Esophagus (tissue), 2 donors: Measurements from ENCODE around the gene ALDH16A1. TPM values are rescaled to one million over a fixed set of nuclear protein-coding genes. Genes with fewer than 3 reads are reported as not detected.

Experiments used
- H3K27ac ChIP-seq, 2 donors: one replicate each; pipeline ENCODE4 v1.5.1; 2013; ENCODE audit warnings: low read depth in 2 of 2, mild to moderate bottlenecking in 2 of 2, inconsistent platforms in 1 of 2, low read length in 1 of 2, moderate library complexity in 1 of 2
- H3K27me3 ChIP-seq, 2 donors: one replicate each; pipeline ENCODE4 v1.6.1; 2013; ENCODE audit warnings: low read length in 2 of 2, control low read depth in 1 of 2, mild to moderate bottlenecking in 1 of 2; ENCODE audit not compliant: insufficient read depth in 2 of 2, control insufficient read depth in 1 of 2
- H3K36me3 ChIP-seq, 2 donors: one replicate each; pipeline ENCODE4 v1.6.1; 2013; ENCODE audit warnings: low read length in 1 of 2; ENCODE audit not compliant: control insufficient read depth in 2 of 2, insufficient read depth in 2 of 2
- H3K4me1 ChIP-seq, 2 donors: one replicate each; pipeline ENCODE4 v1.6.1; 2013; ENCODE audit warnings: low read length in 1 of 2; ENCODE audit not compliant: control insufficient read depth in 2 of 2, insufficient read depth in 2 of 2
- H3K4me3 ChIP-seq, 2 donors: one replicate each; pipeline ENCODE4 v1.5.1; 2013; ENCODE audit warnings: low read length in 2 of 2, mild to moderate bottlenecking in 2 of 2, low read depth in 1 of 2, moderate library complexity in 1 of 2
- H3K9me3 ChIP-seq, 2 donors: one replicate each; pipeline ENCODE4 v1.6.1; 2013; ENCODE audit warnings: mild to moderate bottlenecking in 2 of 2, low read depth in 1 of 2, low read length in 1 of 2, moderate library complexity in 1 of 2; ENCODE audit not compliant: control insufficient read depth in 2 of 2, insufficient read depth in 1 of 2
- WGBS, 2 donors: extraction: QIAGEN DNeasy Blood & Tissue Kit; methylation state at CpG; one replicate each; pipeline ENCODE4 v1.1.7; 2013; 5-methylcytosine and 5-hydroxymethylcytosine counted together
- polyA plus RNA-seq, 2 donors: library from polyadenylated mRNA; stranded (reverse); fragments of 200-250 nt; gene quantifications; one replicate each; pipeline ENCODE4 v1.2.3, GENCODE V29; 2013
- donor health status: healthy with polysubstance abuse.
- donor health status: Bipolar disorder and iron deficiency.

ALDH16A1 gene
- polyA plus RNA-seq, result 10 to 100 TPM; 29.4 to 29.9 TPM

- H3K27ac ChIP-seq, result peak within 1 kb of the TSS; percentile 97 to 100
- H3K36me3 ChIP-seq, result peaks cover 5% of the 10 kb centered on the region in 2 donors
- 0% methylated on average over 62 to 66 of the region's 66 CpGs for WGBS, 2 donors
- H3K9me3 ChIP-seq, result no peaks in the 10 kb centered on the region
- H3K4me1 ChIP-seq, result no peaks in the 10 kb centered on the region
- no peaks in the 10 kb centered on the region for H3K27me3 ChIP-seq
- peak within 1 kb of the TSS; percentile 75 to 84 for H3K4me3 ChIP-seq
Measured at GRCh38 chr19:49453013-49453756, at the start of gene ALDH16A1. TSS of gene ALDH16A1 (plus strand) at chr19:49453225. CDS start at chr19:49453332, 107 bp downstream.

GRCh38 chr19:49403404-49404187, 49.4 kb upstream of the ALDH16A1 start:
- Histone ChIP-seq H3K36me3 (no peaks in the 10 kb centered on the region), H3K4me1 (no peaks in the 10 kb centered on the region), H3K27me3 (no peaks in the 10 kb centered on the region), H3K9me3 (no peaks in the 10 kb centered on the region), H3K4me3 (no peak overlapping the region), H3K27ac (no peak overlapping the region)
- 57 to 65% methylated on average over 7 of the region's 7 CpGs for WGBS, 2 donors

GRCh38 chr19:49407079-49407478, 45.9 kb upstream of the ALDH16A1 start:
- H3K4me3 ChIP-seq, result no peak overlapping the region
- H3K4me1 ChIP-seq, result no peaks in the 10 kb centered on the region
- no peak overlapping the region for H3K27ac ChIP-seq
- H3K9me3 ChIP-seq, result no peaks in the 10 kb centered on the region
- H3K27me3 ChIP-seq, result no peaks in the 10 kb centered on the region
- H3K36me3 ChIP-seq, result no peaks in the 10 kb centered on the region
- 68 to 69% methylated on average over 7 of the region's 7 CpGs for WGBS, 2 donors

- H3K4me1 ChIP-seq, result no peaks in the 10 kb centered on the region
- no peaks in the 10 kb centered on the region for H3K9me3 ChIP-seq
- no peak overlapping the region for H3K4me3 ChIP-seq
- H3K36me3 ChIP-seq, result no peaks in the 10 kb centered on the region
- no peaks in the 10 kb centered on the region for H3K27me3 ChIP-seq
- 89 to 92% methylated on average over 16 of the region's 16 CpGs for WGBS, 2 donors
- H3K27ac ChIP-seq, result no peak overlapping the region
Measured at GRCh38 chr19:49407482-49408015, 45.5 kb upstream of the ALDH16A1 start.

GRCh38 chr19:49408816-49409440, 44.1 kb upstream of the ALDH16A1 start:
- WGBS, 2 donors, result 71 to 74% methylated on average over 8 of the region's 8 CpGs
- H3K27me3 ChIP-seq, result no peaks in the 10 kb centered on the region
- H3K36me3 ChIP-seq, result no peaks in the 10 kb centered on the region
- H3K4me3 ChIP-seq, result no peak overlapping the region
- no peaks in the 10 kb centered on the region for H3K4me1 ChIP-seq
- no peak overlapping the region for H3K27ac ChIP-seq
- no peaks in the 10 kb centered on the region for H3K9me3 ChIP-seq

GRCh38 chr19:49409441-49410029, 43.5 kb upstream of the ALDH16A1 start:
- no peaks in the 10 kb centered on the region for H3K9me3 ChIP-seq
- 66 to 70% methylated on average over 5 of the region's 5 CpGs for WGBS, 2 donors
- H3K4me3 ChIP-seq, result no peak overlapping the region
- no peak overlapping the region for H3K27ac ChIP-seq
- no peaks in the 10 kb centered on the region for H3K4me1 ChIP-seq
- no peaks in the 10 kb centered on the region for H3K36me3 ChIP-seq
- H3K27me3 ChIP-seq, result no peaks in the 10 kb centered on the region

- 74 to 76% methylated on average over 3 of the region's 3 CpGs for WGBS, 2 donors
- no peaks in the 10 kb centered on the region for H3K36me3 ChIP-seq
- no peaks in the 10 kb centered on the region for H3K4me1 ChIP-seq
- H3K4me3 ChIP-seq, result no peak overlapping the region
- no peaks in the 10 kb centered on the region for H3K27me3 ChIP-seq
- no peaks in the 10 kb centered on the region for H3K9me3 ChIP-seq
- H3K27ac ChIP-seq, result no peak overlapping the region
Measured at GRCh38 chr19:49411681-49412326, 41.2 kb upstream of the ALDH16A1 start.

GRCh38 chr19:49413348-49413747, 39.7 kb upstream of the ALDH16A1 start:
- H3K4me3 ChIP-seq, result no peak overlapping the region
- no peaks in the 10 kb centered on the region for H3K9me3 ChIP-seq
- no peaks in the 10 kb centered on the region for H3K36me3 ChIP-seq
- H3K4me1 ChIP-seq, result no peaks in the 10 kb centered on the region
- WGBS, 2 donors, result 68 to 74% methylated on average over 9 of the region's 9 CpGs
- no peak overlapping the region for H3K27ac ChIP-seq
- no peaks in the 10 kb centered on the region for H3K27me3 ChIP-seq

GRCh38 chr19:49414256-49414655, 38.8 kb upstream of the ALDH16A1 start:
- Histone ChIP-seq H3K27ac (no peak overlapping the region), H3K27me3 (no peaks in the 10 kb centered on the region), H3K9me3 (no peaks in the 10 kb centered on the region), H3K36me3 (no peaks in the 10 kb centered on the region), H3K4me3 (no peak overlapping the region), H3K4me1 (no peaks in the 10 kb centered on the region)
- WGBS, 2 donors, result 89 to 91% methylated on average over 3 of the region's 3 CpGs
